H1 (cell line): ENCODE data around the gene AGO3. TPM values are rescaled to one million over a fixed set of nuclear protein-coding genes. Genes with fewer than 3 reads are reported as not detected.

Experiments
- HDAC2 ChIP-seq, 2 experiments: fragments of 300-600 bp in 1 of 2; sonication (generic) in 1 of 2; IDR thresholded peaks; 2 replicates each; pipeline ENCODE4 v1.6.1; 2011 to 2012; ENCODE audit warnings: low read depth in 2 of 2, low read length in 2 of 2, mild to moderate bottlenecking in 2 of 2, moderate library complexity in 2 of 2, borderline replicate concordance in 1 of 2, inconsistent platforms in 1 of 2
- polyA plus RNA-seq, 7 experiments: library from polyadenylated mRNA; depleted of rRNA in 3 of 7; stranded (reverse) in 5 of 7; unstranded in 2 of 7; fragments of >200 nt in 5 of 7; fragments of 200-250 nt in 2 of 7; gene quantifications; 1 replicate in 5 of 7; 2 replicates in 1 of 7; 4 replicates in 1 of 7; pipeline versions ENCODE4 v1.2.1 to v1.2.3, GENCODE V29; 2011 to 2013; ENCODE audit warnings: missing spikeins in 2 of 7, mixed read lengths in 2 of 7
- total RNA-seq: library from RNA; stranded (reverse); fragmentation: NEBNext Ultra II Directional; extraction: Animal tissue kit (Norgen Biotek cat#: 25700); gene quantifications from 2 replicates; pipeline ENCODE4 v1.2.1, GENCODE V29; 2021

Gene AGO3
- total and polyA plus RNA-seq, 2 of the 8 experiments (the other 6 are each of a cell fraction or from before 2014, with no cell fraction given) = 10.7 to 26.4 TPM

GRCh38 chr1:36108314-36108713 is 177.4 kb downstream of the AGO3 start (continued):
- no peak for TF ChIP-seq HDAC2 (IDR thresholded peaks at IDR 0.05; ENCODE audit: borderline replicate concordance in 1 of 2, low read depth in 2 of 2, low read length in 2 of 2)
